HG03565 (cell line): ENCODE data around the gene LNX2.
"Not testable (repeated sequence)": the region's sequence is repeated elsewhere in the genome, so short reads cannot be mapped to it uniquely, and the experiment has no call there.

Source experiments
- ATAC-seq: cut with Tn5 transposase; IDR thresholded peaks from one replicate; pipeline ENCODE4 v1.9.1; 2021; ENCODE audit warnings: mild to moderate bottlenecking, moderate library complexity; ENCODE audit not compliant: unreplicated experiment

Gene LNX2

DNA sequence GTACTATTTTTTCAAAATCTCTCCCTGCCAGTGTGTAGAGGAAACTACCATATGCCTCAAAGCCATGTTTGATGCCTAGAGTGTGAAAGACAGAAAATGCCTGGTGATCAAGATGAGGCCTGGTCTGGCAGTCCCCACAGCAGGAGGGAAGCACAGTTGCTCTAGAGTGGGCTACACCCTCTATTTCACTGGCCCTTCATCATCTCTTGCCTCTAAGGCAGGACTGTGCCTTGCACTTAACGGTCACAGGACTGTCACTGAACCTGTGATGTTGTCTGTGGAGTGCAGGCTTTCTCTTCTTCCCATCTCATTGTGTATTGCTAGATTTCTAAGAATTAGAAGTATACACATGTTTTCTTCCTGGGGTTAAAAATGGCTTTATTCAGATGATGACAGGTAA is 17.7 kb upstream of the LNX2 start:
- ATAC-seq: no peak

DNA sequence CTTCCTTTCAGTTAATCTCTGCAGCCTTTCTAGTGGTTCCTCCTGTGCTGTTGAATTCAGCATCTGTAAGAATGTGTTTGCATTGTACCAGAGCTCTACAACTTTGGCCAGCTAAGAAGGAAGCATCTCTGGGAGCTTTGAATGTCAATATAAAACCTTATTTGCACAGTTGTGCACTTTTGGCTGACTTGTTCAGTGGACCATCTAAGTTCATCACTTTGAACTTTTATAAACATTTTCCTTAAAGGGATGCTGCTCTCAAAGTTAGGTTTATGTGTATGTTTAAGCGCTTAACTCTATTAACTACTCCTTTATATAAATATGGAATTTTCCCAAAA is 16.9 kb upstream of the LNX2 start:
- no peak for ATAC-seq

DNA sequence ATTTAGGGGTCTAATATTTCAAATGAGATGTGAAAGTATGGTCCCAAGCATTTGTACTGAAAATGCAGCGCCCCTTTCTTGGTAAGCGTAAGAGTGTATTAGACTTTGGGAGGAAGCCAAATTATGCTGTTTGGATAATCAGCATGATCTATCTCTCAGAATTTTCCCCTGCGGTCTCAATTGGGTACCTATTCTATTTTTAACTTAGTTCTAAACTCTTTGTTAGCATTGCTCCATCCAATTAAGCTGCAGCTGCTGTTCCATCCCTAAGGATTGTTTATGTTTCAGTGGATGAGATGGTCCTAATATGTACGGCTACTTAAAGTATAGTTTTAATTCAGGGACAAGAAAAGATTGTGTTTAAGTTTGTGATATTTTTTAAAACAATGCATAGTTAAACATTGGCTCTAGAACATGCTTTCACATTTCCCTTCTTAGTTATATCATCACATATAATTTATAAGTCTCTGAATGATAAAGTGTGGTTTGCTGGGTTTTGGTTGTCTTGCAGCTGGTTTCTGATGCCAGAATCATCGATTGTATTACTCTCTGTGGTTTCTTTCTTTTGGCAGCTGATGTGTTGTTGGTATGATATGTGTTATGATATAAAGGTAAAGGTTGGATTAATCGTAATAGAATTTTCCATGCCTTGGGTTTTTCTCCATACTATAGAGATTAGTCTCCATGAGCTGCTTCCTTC is 16.4 kb upstream of the LNX2 start:
- no peak for ATAC-seq

DNA sequence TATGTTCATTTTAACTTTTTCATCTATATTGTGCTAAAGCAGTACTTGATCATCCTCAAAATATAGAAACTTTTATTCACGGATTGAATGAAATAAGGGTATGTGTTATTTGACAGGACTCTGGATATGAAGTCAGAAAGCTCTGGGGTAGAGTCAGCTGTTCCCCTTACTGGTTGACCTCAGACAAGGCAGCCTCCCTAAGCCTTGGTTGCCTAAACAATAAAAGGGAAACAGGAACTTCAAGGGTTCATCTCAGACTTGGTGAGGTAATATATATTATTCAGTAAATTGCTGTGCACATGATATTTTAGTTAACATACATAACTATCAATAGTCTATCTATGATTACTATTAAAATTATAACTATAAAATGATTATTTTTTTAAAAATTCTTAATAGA is 14.9 kb upstream of the LNX2 start:
- no peak for ATAC-seq

DNA sequence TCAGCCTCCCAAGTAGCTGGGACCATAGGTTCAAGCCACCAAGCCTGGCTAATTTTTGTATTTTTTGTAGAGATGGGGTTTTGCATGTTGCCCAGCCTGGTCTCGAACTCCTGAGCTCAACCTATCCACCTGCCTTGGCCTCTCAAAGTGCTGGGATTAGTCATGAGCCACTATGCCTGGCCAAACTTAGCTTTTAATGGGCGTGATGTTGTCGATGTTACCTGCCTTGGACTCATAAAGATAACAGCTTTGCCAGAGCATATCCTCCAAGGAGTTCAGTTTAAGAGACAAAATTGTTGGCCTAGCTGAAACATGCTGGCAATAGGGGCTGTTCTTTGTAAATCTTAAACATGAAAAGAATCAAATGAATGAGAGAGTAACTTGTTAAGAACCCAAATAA is 14.5 kb upstream of the LNX2 start:
- no peak for ATAC-seq

DNA sequence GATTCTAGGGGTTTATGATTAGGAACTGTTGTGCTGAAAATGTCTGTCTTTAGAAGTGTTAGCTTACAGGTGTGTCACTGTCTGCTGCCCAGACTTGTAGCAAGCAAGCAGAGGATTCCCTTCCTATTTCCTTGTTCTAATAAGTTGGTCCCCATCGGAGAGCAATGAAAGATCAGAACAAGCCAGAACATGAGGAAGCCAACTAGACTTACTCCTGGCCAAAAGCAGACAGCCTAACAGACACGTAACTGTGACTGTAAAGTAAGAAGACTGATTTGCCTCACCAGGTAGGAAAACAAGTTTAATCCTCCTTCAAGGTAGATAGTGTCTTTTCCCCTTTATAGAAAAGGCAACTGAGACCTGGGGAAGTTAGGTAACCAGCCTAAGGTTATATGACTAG is 13.9 kb upstream of the LNX2 start:
- ATAC-seq: no peak

DNA sequence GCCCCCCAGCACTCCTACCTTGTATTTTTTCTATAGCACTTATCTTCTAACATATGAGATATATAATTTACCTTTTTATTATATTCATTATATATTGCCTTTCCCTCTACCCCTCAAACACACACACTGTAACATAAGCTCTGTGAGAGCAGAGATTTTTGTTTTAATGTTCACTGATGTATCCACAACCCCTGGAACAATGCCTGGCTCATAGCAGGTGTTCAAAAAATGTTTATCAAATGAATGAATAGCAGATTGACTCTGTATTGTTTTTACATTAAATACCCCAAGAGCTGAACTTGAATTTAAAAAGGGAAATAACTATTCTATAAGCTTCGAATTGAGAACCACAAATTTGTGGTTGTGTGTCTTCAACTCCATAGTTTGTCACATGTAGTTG is 12.3 kb upstream of the LNX2 start:
- ATAC-seq: no peak

DNA sequence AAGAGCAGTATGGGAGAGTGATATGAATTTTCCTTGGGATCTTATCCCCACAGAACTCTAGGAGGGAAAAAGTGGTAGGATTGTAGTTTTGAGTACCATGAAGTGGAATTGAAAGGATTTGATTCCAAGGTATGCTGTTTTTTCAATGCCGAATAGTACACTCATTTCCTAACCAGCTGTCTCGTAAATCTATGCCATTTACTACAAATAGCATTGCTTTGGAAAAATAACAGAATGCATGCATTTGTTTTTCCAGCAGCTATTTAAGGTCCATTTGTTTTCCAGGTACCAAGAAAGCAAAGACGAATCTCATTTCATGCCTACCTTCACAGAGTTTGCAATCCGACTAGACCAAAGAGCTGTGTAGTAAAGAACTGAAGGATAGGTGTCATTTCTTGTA is 11.9 kb upstream of the LNX2 start:
- ATAC-seq: no peak

DNA sequence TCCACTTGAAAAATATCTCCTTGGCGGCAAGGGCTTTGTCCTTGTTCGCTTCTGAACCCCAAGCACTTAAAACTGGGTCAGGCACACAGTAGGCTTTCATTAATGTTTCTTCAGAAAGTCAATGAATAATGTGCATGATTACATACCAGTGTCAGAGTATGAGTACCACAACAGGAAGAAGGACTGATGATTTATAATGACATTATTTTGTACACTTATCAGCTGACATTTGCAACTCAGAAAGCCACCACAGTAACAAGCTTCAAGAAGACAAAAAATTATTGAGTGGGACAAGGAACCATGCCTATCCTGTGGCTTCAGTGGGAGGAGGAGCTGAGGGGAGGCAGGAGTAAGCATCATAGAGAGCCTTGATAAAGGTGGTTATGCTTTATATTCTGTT is 11.3 kb upstream of the LNX2 start:
- no peak for ATAC-seq

DNA sequence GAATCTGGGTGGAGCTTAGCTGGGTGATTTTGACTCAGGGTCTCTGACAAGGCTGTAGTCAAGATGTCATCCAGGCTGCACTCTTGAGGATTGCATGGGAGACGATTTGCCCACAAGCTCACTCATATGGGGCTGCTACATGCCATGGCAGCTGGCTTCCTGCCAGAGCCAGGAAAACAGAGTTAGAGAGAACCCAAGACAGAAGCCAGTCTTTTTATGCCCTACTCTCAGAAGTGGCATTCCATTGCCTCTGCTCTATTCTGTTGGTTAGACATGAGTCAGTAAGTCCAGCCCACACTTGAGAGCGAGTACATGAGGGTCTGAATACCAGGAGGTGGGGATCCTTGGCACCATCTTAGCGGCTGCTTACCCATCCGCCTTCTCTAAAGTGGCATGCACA is 10.8 kb upstream of the LNX2 start:
- no peak for ATAC-seq

DNA sequence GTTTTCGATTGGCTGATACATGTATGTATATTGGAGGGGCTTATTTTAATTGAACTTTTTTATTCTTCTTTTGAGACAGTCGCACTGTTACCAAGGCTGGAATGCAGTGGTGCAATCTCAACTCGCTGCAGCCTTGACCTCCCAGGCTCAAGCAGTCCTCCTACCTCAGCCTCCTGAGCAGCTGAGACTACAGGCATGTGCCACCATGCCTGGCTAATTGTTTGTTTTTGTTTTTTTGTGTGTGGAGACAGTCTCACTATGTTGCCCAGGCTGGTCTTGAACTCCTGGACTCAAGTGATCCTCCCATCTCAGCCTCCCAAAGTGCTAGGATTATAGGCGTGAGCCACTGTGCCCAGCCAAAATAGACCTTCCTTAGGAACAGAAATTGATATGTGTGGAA is 8.4 kb upstream of the LNX2 start:
- not testable (repeated sequence) for ATAC-seq

DNA sequence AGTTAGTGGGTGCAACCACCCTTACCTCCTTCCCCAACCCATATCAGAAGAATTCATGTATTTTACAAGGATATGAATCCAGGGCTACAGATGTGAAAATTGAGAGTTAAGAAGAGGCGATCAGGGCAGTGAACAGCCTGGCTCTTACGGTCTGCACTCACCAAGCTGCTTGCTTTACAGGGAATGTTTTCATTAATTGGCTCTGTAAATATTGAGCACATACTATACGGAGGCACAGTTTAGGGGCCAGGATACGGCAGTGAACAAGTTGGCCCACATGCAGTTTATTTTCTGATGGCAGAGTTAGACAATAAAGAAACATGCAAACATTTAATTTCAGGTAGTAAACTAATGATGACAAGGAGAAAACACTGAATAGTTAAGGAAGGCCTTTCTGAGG is 7.8 kb upstream of the LNX2 start:
- ATAC-seq: no peak

DNA sequence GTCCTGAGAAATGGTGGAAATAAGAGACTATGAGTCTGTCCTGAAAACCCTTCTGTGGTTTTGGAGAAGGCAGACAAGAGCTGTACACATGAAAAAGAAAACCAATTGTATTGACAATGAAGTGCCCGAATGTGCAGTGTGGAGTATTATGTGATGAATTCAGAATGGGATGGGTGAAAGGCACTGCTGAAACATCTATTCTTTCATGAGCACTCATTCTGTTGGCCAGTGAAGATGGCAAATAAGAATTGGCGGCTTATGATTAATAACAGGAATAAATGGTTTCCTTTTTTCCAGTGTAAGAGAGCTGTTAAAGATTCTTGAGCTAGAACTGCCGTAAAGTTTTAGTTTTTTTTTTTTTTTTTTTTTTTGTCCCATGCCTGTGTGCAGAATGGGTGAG is 7.1 kb upstream of the LNX2 start:
- no peak for ATAC-seq

DNA sequence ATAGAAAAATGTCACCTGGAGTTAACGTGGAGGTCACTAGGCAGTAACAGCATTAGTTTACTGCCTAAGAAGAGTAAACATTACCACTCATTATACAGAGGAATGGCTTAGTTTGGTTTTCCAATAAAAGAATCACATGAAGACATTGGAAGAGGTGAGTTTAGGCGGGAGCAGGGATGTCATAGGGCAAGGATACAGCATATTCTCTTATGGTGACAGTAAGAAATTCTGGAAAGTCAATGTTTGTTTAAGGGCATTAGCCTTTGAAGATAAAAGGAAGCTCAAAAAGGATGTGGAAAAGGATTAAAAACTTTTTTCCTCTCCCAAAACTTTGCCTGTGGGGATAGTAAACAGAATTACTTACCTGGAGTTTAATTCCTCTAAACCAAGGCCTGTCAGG is 5.5 kb upstream of the LNX2 start:
- ATAC-seq: no peak

DNA sequence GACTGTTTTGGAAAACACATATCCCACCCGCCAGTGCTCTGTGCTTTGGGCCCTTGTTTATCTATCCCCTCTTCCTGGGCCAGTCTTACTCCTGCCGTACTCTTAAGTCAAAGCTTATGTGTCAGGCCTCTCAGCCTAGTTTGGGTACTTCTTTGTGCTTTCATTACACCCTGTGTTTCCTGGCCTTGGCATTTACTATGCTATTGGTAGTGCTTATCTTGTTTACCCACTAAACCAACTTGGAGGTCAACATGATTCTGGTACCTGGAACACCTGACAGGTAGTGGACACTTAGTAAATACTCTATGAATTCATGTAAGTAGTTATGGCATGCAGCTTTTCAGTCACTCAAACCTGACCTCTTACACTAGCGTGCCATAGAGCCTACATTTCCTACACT is 3.7 kb upstream of the LNX2 start:
- no peak for ATAC-seq

DNA sequence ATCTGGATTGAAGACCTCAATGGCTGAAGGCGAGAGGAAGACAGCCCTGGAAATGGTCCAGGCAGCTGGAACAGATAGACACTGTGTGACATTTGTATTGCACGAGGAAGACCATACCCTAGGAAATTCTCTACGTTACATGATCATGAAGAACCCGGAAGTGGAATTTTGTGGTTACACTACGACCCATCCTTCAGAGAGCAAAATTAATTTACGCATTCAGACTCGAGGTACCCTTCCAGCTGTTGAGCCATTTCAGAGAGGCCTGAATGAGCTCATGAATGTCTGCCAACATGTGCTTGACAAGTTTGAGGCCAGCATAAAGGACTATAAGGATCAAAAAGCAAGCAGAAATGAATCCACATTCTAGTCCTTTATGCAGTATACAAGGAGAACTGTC is 2.6 kb upstream of the LNX2 start:
- ATAC-seq: no peak

DNA sequence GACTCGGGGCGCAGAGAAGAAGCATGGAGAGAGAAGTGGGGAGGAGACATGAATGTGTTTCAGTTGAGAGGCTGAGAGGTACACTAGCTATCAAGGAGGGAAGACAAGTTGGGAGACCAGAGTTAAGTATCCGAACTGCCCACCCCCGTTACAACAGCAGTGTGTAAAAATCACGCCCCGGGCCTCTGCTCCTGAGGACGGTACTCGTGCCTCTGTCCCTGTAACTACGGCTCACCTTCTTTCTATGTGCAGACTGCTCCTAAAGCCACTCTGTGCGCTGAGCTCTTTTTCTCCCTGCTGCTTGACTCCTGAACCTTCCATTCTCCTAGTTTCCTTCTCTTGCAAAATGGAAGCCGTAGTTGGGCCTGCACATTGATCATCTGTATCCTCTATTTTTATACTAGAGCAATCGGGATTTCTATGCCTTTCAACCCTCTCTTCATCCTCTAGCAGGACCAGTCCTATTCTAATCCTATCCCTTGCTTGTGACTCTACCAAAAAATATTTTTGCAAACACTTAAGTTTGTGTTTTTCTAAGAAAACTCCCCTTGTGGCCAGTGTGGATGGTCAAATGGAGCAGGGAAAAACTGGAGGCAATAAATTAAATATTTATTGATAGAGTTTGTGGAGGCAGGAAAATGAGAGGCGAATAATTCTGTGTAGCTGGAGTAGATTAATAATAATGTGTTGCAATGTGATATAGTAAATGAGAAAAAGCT is 1.9 kb upstream of the LNX2 start:
- no peak for ATAC-seq

DNA sequence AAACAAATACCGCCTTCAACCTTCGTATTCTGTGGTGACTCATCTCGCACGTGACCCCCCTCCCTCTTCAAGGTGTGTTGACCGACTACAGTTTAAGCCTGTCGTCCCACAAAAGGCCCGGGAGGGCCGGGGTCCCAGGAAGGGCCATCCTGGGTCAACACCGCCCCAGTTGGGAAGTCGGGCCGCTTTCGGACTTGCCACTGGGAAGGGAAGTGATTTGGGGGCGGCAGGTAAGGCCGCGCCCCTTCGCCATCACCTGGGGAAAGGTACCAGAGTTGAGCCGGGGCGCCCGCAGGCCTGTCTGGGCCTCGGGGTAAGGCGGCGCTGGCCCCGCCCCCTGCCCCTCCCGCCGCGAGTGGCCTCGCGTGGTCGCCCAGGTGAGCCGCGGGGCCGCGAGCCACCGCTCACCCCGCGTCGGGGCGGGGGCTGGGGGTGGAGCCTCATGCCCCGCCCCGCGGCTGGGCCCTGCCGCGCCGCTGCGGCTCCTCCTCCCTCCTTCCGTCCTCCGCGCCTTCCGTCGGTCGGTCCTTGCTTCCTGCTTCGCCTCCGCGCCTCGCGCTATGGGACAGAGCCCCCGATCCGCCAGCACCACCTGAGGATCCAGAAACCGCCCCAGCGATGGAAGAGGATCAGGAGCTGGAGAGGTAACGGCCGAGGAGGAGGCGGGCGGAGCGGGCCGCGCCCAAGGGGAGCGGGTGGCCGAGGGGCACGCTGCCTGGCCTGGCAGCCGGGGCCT is 1.2 kb upstream of the LNX2 start, which contains the start of gene POLR1D:
Gene POLR1D (plus strand): TSS at position 527 of the 736 bp plus-strand sequence. CDS start 92 bp downstream, at position 619.
- peak; percentile 57 for ATAC-seq

DNA sequence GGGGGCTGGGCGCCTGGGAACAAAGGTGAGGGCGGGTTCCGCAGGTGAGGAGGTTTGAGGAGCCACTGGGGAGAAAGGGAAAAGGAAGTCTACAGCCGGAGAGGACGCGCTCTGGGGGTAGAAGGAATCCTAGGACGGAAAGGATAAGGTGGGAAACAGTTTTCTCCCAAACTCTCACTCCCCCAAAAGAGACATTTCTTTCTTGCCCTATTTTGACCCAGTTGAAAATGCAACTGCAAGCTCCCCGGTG is 712 bp upstream of the LNX2 start:
- no peak for ATAC-seq

DNA sequence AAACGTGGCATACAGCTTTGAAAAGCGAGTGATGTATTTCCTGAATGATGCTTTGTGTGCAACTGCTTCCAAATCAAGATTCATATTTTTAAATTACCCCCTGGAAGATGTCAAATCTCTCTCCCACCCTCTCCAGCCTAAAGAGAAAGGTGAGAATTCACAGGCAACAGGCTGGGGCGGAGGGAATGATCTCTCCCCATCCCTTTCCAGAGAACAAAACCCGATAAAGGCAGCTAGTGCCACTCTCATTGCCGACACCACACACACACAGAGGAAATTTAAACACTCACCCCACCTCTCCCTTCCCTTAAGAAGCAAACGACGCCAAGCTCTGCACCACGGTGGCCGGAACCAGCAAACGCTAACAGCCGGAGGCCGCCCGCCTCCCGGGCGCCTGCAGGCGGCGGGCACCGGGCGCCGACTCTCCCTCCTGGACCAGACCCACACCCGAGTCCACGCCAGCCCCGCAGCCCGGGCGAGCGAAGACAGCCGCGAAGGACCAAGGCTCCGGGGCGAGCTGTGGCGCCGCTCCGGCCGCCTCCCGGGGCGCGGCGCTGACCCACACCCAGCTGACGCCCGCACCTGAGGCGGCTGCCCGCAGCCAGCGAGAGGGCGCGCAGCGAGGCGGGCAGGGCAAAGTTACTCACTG is 477 bp downstream of the LNX2 start:
- peak; percentile 24 for ATAC-seq

DNA sequence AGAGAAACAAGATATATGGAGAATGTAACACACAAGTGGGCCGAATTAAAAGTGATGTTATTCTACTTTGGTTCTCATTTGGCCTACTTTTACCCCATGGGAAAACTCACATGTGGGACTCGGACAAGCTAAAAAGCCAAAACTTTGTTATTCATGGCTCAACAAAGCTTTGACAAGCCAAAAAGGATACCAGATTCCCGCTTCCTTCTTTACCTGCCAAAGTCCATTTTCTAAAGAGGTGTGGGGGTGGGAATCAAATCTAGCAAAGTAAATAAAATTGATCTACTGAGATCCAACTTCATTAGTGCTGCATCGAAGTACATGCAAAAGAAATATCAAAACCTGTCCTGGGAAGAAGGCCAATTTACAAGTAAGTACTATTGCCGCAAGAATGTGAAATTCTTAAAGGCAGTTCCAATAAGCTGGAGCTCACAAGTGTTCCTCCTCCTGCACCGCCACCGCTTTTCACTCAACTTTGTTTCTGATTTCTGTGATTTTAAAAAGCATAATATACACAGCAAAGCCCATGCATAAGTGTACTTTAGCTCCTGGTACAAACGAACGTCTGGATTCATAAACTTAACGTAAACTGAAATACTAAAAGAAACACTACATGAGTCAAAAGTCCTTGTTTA is 1.1 kb downstream of the LNX2 start:
- no peak for ATAC-seq
